ENCODE data around the gene ZFAND3.
"Not testable (repeated sequence)": the region's sequence is repeated elsewhere in the genome, so short reads cannot be mapped to it uniquely, and the experiment has no call there.

The ZFAND3 gene

GRCh38 chr6:37891072-37891471, 71.5 kb downstream of the ZFAND3 start:
- DNase-seq (ENCODE audit: low read depth in 2 of 3, low spot score in 1 of 3) = no peak

- no peak for DNase-seq (ENCODE audit: low read depth in 2 of 3, low spot score in 1 of 3)
Observed at GRCh38 chr6:37893257-37893656, 73.7 kb downstream of the ZFAND3 start.

- not testable (repeated sequence) for DNase-seq (ENCODE audit: low read depth in 2 of 3, low spot score in 1 of 3)
Observed at GRCh38 chr6:37893734-37894133, 74.2 kb downstream of the ZFAND3 start.

GRCh38 chr6:37894585-37894984, 75.1 kb downstream of the ZFAND3 start:
- DNase-seq (ENCODE audit: low read depth in 2 of 3, low spot score in 1 of 3) = no peak

GRCh38 chr6:37897321-37897720, 77.8 kb downstream of the ZFAND3 start:
- DNase-seq (ENCODE audit: low read depth in 2 of 3, low spot score in 1 of 3) = no peak

- no peak for DNase-seq (ENCODE audit: low read depth in 2 of 3, low spot score in 1 of 3)
Observed at GRCh38 chr6:37897818-37898515, 78.4 kb downstream of the ZFAND3 start.

- DNase-seq (ENCODE audit: low read depth in 2 of 3, low spot score in 1 of 3) = no peak
Observed at GRCh38 chr6:37903351-37904340, 84.1 kb downstream of the ZFAND3 start.

GRCh38 chr6:37904590-37904989, 85.1 kb downstream of the ZFAND3 start:
- no peak for DNase-seq (ENCODE audit: low read depth in 2 of 3, low spot score in 1 of 3)

GRCh38 chr6:37906121-37906520, 86.6 kb downstream of the ZFAND3 start:
- DNase-seq (ENCODE audit: low read depth in 2 of 3, low spot score in 1 of 3) = no peak

- no peak for DNase-seq (ENCODE audit: low read depth in 2 of 3, low spot score in 1 of 3)
Observed at GRCh38 chr6:37910998-37911397, 91.5 kb downstream of the ZFAND3 start.

- DNase-seq (ENCODE audit: low read depth in 2 of 3, low spot score in 1 of 3) = no peak
Observed at GRCh38 chr6:37913210-37913609, 93.7 kb downstream of the ZFAND3 start.

GRCh38 chr6:37915463-37915862, 95.9 kb downstream of the ZFAND3 start:
- no peak for DNase-seq (ENCODE audit: low read depth in 2 of 3, low spot score in 1 of 3)

- DNase-seq (ENCODE audit: low read depth in 2 of 3, low spot score in 1 of 3) = no peak
Observed at GRCh38 chr6:37916149-37916548, 96.6 kb downstream of the ZFAND3 start.

- DNase-seq (ENCODE audit: low read depth in 2 of 3, low spot score in 1 of 3) = no peak
Observed at GRCh38 chr6:37916675-37917074, 97.1 kb downstream of the ZFAND3 start.

- no peak for DNase-seq (ENCODE audit: low read depth in 2 of 3, low spot score in 1 of 3)
Observed at GRCh38 chr6:37917566-37917965, 98.0 kb downstream of the ZFAND3 start.

- no peak for DNase-seq (ENCODE audit: low read depth in 2 of 3, low spot score in 1 of 3)
Observed at GRCh38 chr6:37919417-37920157, 100.1 kb downstream of the ZFAND3 start.

GRCh38 chr6:37920667-37921066, 101.1 kb downstream of the ZFAND3 start:
- DNase-seq (ENCODE audit: low read depth in 2 of 3, low spot score in 1 of 3) = no peak

GRCh38 chr6:37922563-37922962, 103.0 kb downstream of the ZFAND3 start:
- DNase-seq (ENCODE audit: low read depth in 2 of 3, low spot score in 1 of 3) = no peak

GRCh38 chr6:37923514-37923913, 104.0 kb downstream of the ZFAND3 start:
- no peak for DNase-seq (ENCODE audit: low read depth in 2 of 3, low spot score in 1 of 3)

- DNase-seq (ENCODE audit: low read depth in 2 of 3, low spot score in 1 of 3) = no peak
Observed at GRCh38 chr6:37926661-37927060, 107.1 kb downstream of the ZFAND3 start.

- DNase-seq (ENCODE audit: low read depth in 2 of 3, low spot score in 1 of 3) = no peak
Observed at GRCh38 chr6:37928217-37928616, 108.7 kb downstream of the ZFAND3 start.
